Thoracic aorta (tissue), 2 donors: ENCODE results near the gene C10orf67. TPM values are rescaled to one million over a fixed set of nuclear protein-coding genes. Genes with fewer than 3 reads are reported as not detected.

Source experiments
- ATAC-seq: fragments of 150-250 bp; one replicate; pipeline ENCODE4 v1.8.0; 2017; ENCODE audit warnings: low read depth; ENCODE audit not compliant: insufficient number of reproducible peaks, low FRiP score
- DNase-seq: peaks from one replicate; pipeline ENCODE4 v3.0.0-alpha.2; 2020; ENCODE audit warnings: low spot score
- H3K27ac ChIP-seq, 2 donors: fragments of 200-600 bp; sonication (generic); 1 replicate in 1 of 2; 2 replicates in 1 of 2; pipeline ENCODE4 v1.5.1; 2016; ENCODE audit warnings: mild to moderate bottlenecking in 2 of 2, moderate library complexity in 2 of 2
- H3K27me3 ChIP-seq: fragments of 200-600 bp; sonication (generic); replicated peaks from 2 replicates; pipeline ENCODE4 v1.6.0; 2016; ENCODE audit warnings: mild to moderate bottlenecking; ENCODE audit not compliant: insufficient read depth
- H3K36me3 ChIP-seq: fragments of 200-600 bp; sonication (generic); one replicate; pipeline ENCODE4 v1.5.1; 2016
- H3K4me1 ChIP-seq, 2 donors: fragments of 200-600 bp; sonication (generic); 1 replicate in 1 of 2; 2 replicates in 1 of 2; pipeline versions ENCODE4 v1.5.1 to v1.6.0; 2016; ENCODE audit warnings: low read depth in 2 of 2, mild to moderate bottlenecking in 1 of 2; ENCODE audit not compliant: control insufficient read depth in 1 of 2
- H3K4me3 ChIP-seq: fragments of 200-600 bp; sonication (generic); 2 replicates; pipeline ENCODE4 v1.5.1; 2016; ENCODE audit warnings: mild to moderate bottlenecking
- H3K9me3 ChIP-seq: fragments of 200-600 bp; sonication (generic); 2 replicates; pipeline ENCODE4 v1.5.1; 2016
- total RNA-seq, 2 donors: library from RNA; depleted of rRNA; stranded (reverse); fragments of >200 nt; gene quantifications; one replicate each; pipeline versions ENCODE4 v1.1.0 to v1.2.3, GENCODE V29; 2016
- TF ChIP-seq, protein P1 (sequence below): fragments of 200-600 bp; sonication (generic); IDR thresholded peaks from one replicate; pipeline ENCODE4 v1.5.1; 2019; ENCODE audit warnings: antibody characterized with exemption

C10orf67 gene
- total RNA-seq, 2 donors from 2014 or later, result not detected

- DNase-seq (no peak), ATAC-seq (no peak)
- Histone ChIP-seq H3K4me3 (no peak overlapping the region), H3K27me3 (peaks cover 8% of the 10 kb centered on the region), H3K36me3 (no peaks in the 10 kb centered on the region), H3K4me1 (peaks cover 0 to 5% of the 10 kb centered on the region in 2 donors), H3K27ac (no peak overlapping the region), H3K9me3 (no peaks in the 10 kb centered on the region)
- TF ChIP-seq, protein P1, sequence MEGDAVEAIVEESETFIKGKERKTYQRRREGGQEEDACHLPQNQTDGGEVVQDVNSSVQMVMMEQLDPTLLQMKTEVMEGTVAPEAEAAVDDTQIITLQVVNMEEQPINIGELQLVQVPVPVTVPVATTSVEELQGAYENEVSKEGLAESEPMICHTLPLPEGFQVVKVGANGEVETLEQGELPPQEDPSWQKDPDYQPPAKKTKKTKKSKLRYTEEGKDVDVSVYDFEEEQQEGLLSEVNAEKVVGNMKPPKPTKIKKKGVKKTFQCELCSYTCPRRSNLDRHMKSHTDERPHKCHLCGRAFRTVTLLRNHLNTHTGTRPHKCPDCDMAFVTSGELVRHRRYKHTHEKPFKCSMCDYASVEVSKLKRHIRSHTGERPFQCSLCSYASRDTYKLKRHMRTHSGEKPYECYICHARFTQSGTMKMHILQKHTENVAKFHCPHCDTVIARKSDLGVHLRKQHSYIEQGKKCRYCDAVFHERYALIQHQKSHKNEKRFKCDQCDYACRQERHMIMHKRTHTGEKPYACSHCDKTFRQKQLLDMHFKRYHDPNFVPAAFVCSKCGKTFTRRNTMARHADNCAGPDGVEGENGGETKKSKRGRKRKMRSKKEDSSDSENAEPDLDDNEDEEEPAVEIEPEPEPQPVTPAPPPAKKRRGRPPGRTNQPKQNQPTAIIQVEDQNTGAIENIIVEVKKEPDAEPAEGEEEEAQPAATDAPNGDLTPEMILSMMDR, result no peak
Observed at GRCh38 chr10:23187155-23187554, 157.4 kb downstream of the C10orf67 start.

GRCh38 chr10:23186697-23187096 is 157.9 kb downstream of the C10orf67 start:
- Histone ChIP-seq H3K4me1 (peaks cover 0 to under 1% of the 10 kb centered on the region in 2 donors), H3K36me3 (no peaks in the 10 kb centered on the region), H3K9me3 (no peaks in the 10 kb centered on the region), H3K27me3 (peaks cover 8% of the 10 kb centered on the region), H3K4me3 (no peak overlapping the region), H3K27ac (no peak overlapping the region)
- TF ChIP-seq, protein P1, result no peak
- DNase-seq (no peak), ATAC-seq (no peak)

DNA sequence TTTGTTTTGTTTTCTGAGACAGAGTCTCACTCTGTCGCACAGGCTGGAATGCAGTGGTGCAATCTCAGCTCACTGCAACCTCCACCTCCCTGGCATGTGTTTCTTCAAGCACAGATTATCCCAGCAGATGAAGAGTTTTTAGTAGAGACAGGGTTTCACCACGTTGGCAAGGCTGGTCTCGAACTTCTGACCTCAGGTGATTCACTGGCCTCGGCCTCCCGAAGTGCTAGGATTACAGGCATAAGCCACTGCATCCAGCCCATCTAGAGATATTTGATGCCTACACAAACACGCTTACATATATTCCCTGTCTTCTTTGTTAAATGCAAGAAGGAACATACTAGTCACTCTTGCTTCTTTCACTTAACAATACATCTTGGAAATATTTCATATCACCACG is 158.4 kb downstream of the C10orf67 start:
- no peak overlapping the region for H3K4me3 ChIP-seq
- H3K36me3 ChIP-seq, result no peaks in the 10 kb centered on the region
- no peaks in the 10 kb centered on the region for H3K9me3 ChIP-seq
- no peak for DNase-seq
- H3K4me1 ChIP-seq, result no peaks in the 10 kb centered on the region
- no peak for ATAC-seq
- H3K27ac ChIP-seq, result no peak overlapping the region
- TF ChIP-seq, protein P1, result no peak
- peaks cover 5% of the 10 kb centered on the region for H3K27me3 ChIP-seq

- H3K36me3 ChIP-seq, result no peaks in the 10 kb centered on the region
- peaks cover 4% of the 10 kb centered on the region for H3K27me3 ChIP-seq
- peaks cover 0 to 10% of the 10 kb centered on the region in 2 donors for H3K4me1 ChIP-seq
- H3K4me3 ChIP-seq, result no peak overlapping the region
- TF ChIP-seq, protein P1, result no peak
- H3K9me3 ChIP-seq, result no peaks in the 10 kb centered on the region
- ATAC-seq, result no peak
- no peak overlapping the region for H3K27ac ChIP-seq
- DNase-seq, result no peak
Observed at GRCh38 chr10:23174977-23175512, 169.6 kb downstream of the C10orf67 start.

DNA sequence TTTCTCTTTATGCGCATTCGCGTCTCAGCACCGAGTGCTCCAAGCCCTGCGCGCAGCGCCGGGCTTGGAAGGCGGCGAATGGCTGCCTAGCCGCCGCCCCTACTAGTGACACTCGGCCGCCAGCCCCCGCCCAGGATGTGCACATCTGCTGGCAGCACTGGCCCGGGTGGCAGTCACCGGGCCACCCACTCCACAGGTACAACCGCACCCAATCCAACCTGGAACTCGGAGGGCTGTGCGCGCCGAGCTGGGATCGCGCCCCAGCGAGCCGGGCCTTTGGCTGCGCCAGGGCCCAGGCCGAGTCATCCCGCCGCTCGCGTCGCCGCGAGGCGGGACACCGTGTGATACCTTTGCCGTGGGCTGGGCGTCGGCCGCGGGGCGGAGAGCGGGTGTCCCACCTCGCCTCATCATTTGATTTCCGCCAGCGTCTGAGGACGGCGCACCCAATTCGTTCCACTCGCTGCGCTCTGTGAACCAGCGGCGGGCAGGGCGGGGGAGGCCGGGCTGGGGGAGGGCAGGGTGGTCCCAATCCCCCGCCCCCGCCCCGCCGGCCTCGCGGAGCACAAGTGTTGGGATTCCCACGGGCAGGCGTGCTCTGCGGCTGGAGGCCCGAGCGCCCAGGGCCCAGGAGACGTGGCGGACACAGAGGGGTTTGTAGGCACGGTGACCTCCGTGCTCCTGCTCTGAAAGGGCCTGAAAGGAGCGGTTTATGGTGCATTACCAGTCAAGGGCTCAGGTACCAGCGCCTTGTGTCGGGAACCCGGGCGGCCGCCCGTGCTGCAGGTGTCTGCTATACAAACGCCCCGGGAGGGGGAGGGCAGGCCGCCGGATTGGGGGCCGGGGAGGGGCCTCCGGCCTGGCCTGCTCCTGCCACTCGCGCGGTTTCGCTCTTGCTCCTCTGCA is 170.3 kb downstream of the C10orf67 start:
- Histone ChIP-seq H3K27ac (no peak overlapping the region), H3K9me3 (no peaks in the 10 kb centered on the region), H3K36me3 (no peaks in the 10 kb centered on the region), H3K27me3 (peaks cover 4% of the 10 kb centered on the region), H3K4me1 (peaks cover 0 to 10% of the 10 kb centered on the region in 2 donors), H3K4me3 (no peak overlapping the region)
- DNase-seq, result no peak
- TF ChIP-seq, protein P1, result no peak
- ATAC-seq, result no peak
